ENCODE data around the gene KDM2B.
A peak's percentile ranks its signal among the peaks of the same experiment; 100 is the strongest.

KDM2B gene

DNA sequence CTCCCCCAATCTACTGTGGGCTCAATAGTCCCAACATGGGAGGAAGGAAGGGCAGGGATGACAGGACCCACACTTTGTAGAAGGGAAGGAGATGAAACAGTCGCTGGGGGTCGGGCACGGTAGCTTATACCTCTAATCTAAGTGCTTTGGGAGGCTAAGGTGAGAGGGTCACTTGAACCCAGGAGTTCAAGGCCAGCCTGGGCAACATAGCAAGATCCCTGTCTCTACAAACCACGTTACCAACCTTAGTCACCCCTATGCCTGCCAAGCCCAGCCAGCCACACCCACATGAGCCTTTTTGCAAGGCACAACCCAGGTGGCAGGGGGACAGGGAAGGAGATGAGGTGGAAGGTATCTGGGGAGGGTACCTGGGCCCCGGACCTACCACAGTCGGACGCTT is 31.7 kb downstream of the KDM2B start:
- Histone ChIP-seq H3K4me2 (ENCODE audit: low read length) (no peak overlapping the region), H3K27me3 (ENCODE audit: control insufficient read depth, insufficient read depth, low read length) (no peaks in the 10 kb centered on the region), H2AFZ (no peak overlapping the region), H3K4me1 (peaks cover 3% of the 10 kb centered on the region), H3K9me3 (ENCODE audit: control insufficient read depth, low read length) (no peaks in the 10 kb centered on the region), H3K4me3 (ENCODE audit: low read depth, low read length) (no peak overlapping the region), H3K9ac (no peak overlapping the region), H3K27ac (no peak overlapping the region), H3K79me2 (peaks cover 20% of the 10 kb centered on the region), H3K36me3 (ENCODE audit: control insufficient read depth, insufficient read depth, low read length) (no peaks in the 10 kb centered on the region)
- TF ChIP-seq CTCF (IDR thresholded peaks at IDR 0.05): no peak

GRCh38 chr12:121545480-121545879 is 35.3 kb downstream of the KDM2B start:
- Histone ChIP-seq H3K4me1 (peaks cover 5% of the 10 kb centered on the region), H3K4me3 (ENCODE audit: low read depth, low read length) (no peak overlapping the region), H3K79me2 (peaks cover 13% of the 10 kb centered on the region), H3K27ac (no peak overlapping the region), H3K36me3 (ENCODE audit: control insufficient read depth, insufficient read depth, low read length) (no peaks in the 10 kb centered on the region), H3K9me3 (ENCODE audit: control insufficient read depth, low read length) (no peaks in the 10 kb centered on the region), H3K27me3 (ENCODE audit: control insufficient read depth, insufficient read depth, low read length) (no peaks in the 10 kb centered on the region), H3K9ac (no peak overlapping the region), H3K4me2 (ENCODE audit: low read length) (no peak overlapping the region), H2AFZ (no peak overlapping the region)
- TF ChIP-seq CTCF (IDR thresholded peaks at IDR 0.05): no peak

- Histone ChIP-seq H3K4me2 (ENCODE audit: low read length) (no peak overlapping the region), H3K27me3 (ENCODE audit: control insufficient read depth, insufficient read depth, low read length) (no peaks in the 10 kb centered on the region), H3K4me1 (peaks cover 5% of the 10 kb centered on the region), H3K9me3 (ENCODE audit: control insufficient read depth, low read length) (no peaks in the 10 kb centered on the region), H2AFZ (no peak overlapping the region), H3K36me3 (ENCODE audit: control insufficient read depth, insufficient read depth, low read length) (no peaks in the 10 kb centered on the region), H3K79me2 (peaks cover 6% of the 10 kb centered on the region), H3K9ac (no peak overlapping the region), H3K27ac (no peak overlapping the region), H3K4me3 (ENCODE audit: low read depth, low read length) (no peak overlapping the region)
- no peak for TF ChIP-seq CTCF (IDR thresholded peaks at IDR 0.05)
Observed at GRCh38 chr12:121543786-121544185, 37.0 kb downstream of the KDM2B start.

DNA sequence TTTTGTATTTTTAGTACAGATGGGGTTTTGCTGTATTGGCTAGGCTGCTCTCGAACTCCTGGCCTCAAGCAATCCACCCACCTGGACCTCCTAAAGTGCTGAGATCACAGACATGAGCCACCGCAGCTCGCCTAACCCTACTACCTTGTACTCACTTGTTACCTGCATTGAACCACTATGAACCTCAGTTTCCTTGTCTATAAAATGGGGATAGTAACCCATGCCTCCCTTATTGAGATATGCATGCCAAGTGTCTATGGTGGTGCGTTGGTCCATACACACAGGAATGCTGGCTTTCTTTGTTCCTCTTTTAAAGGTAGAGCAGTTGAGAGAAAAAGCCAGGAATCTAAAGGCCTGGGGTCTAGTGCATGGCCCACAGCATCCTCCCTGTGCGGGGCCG is 40.9 kb downstream of the KDM2B start:
- no peak for TF ChIP-seq CTCF (IDR thresholded peaks at IDR 0.05)
- H3K9ac ChIP-seq: no peak overlapping the region
- no peaks in the 10 kb centered on the region for H3K79me2 ChIP-seq
- H3K4me2 ChIP-seq (ENCODE audit: low read length): no peak overlapping the region
- no peak overlapping the region for H3K27ac ChIP-seq
- H3K27me3 ChIP-seq (ENCODE audit: control insufficient read depth, insufficient read depth, low read length): no peaks in the 10 kb centered on the region
- no peaks in the 10 kb centered on the region for H3K9me3 ChIP-seq (ENCODE audit: control insufficient read depth, low read length)
- no peaks in the 10 kb centered on the region for H3K36me3 ChIP-seq (ENCODE audit: control insufficient read depth, insufficient read depth, low read length)
- H3K4me1 ChIP-seq: peaks cover 32% of the 10 kb centered on the region
- no peak overlapping the region for H2AFZ ChIP-seq
- H3K4me3 ChIP-seq (ENCODE audit: low read depth, low read length): no peak overlapping the region

DNA sequence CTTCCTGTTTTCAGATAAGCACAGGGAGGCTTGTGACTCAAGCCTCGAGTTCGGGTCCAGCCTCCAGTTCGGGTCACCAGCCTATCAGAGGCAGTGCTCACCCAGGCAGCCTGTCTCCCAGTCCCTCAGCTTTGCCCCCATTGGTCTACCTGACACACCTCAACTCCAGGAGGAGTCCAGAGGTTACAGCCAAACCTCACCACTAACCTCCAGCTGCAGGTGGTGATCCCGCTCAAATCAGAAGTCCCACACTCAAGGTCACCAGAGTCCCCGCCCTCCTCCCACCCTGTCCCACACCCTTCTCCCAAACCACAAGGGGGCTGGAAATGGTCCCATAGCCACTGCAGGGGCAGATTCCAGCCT is 42.1 kb downstream of the KDM2B start:
- no peaks in the 10 kb centered on the region for H3K27me3 ChIP-seq (ENCODE audit: control insufficient read depth, insufficient read depth, low read length)
- peak overlapping the region; percentile 96 for H3K27ac ChIP-seq
- H3K9me3 ChIP-seq (ENCODE audit: control insufficient read depth, low read length): no peaks in the 10 kb centered on the region
- H3K9ac ChIP-seq: no peak overlapping the region
- H3K4me3 ChIP-seq (ENCODE audit: low read depth, low read length): peak overlapping the region; percentile 73
- no peaks in the 10 kb centered on the region for H3K36me3 ChIP-seq (ENCODE audit: control insufficient read depth, insufficient read depth, low read length)
- H3K4me1 ChIP-seq: peaks cover 40% of the 10 kb centered on the region
- peak overlapping the region; percentile 94 for H2AFZ ChIP-seq
- H3K79me2 ChIP-seq: no peaks in the 10 kb centered on the region
- no peak for TF ChIP-seq CTCF (IDR thresholded peaks at IDR 0.05)
- peak overlapping the region; percentile 75 for H3K4me2 ChIP-seq (ENCODE audit: low read length)
